DMS114 treated with DMSO at 0.1 percent for 48 hours (cell line): Measurements from ENCODE around the gene UCKL1.
"Not testable (repeated sequence)": the region's sequence is repeated elsewhere in the genome, so short reads cannot be mapped to it uniquely, and the experiment has no call there.

Experiments used
- DNase-seq: peaks from one replicate; lab custom pipeline; 2025; ENCODE audit not compliant: unreplicated experiment; lab: John Stamatoyannopoulos, UW

Gene UCKL1

GRCh38 chr20:63972312-63973159 lies 16.3 kb upstream of the UCKL1 start:
- DNase-seq, result no peak

GRCh38 chr20:63971960-63972311 lies 15.7 kb upstream of the UCKL1 start:
- DNase-seq, result not testable (repeated sequence)

- no peak for DNase-seq
Observed at GRCh38 chr20:63970714-63971431, 14.7 kb upstream of the UCKL1 start.

- DNase-seq, result peak; percentile 15
Observed at GRCh38 chr20:63969838-63970713, 13.9 kb upstream of the UCKL1 start, which contains the start of gene ZNF512B. ZNF512B (minus strand) TSS chr20:63969930; CDS start chr20:63967950, 1,980 bp downstream.

GRCh38 chr20:63968928-63969760 lies 12.9 kb upstream of the UCKL1 start:
- no peak for DNase-seq

- DNase-seq, result no peak
Observed at GRCh38 chr20:63968136-63968927, 12.1 kb upstream of the UCKL1 start.

GRCh38 chr20:63967330-63968135 lies 11.3 kb upstream of the UCKL1 start:
- DNase-seq, result no peak

GRCh38 chr20:63966944-63967322 lies 10.7 kb upstream of the UCKL1 start:
- DNase-seq, result no peak

GRCh38 chr20:63966172-63966943 lies 10.1 kb upstream of the UCKL1 start:
- no peak for DNase-seq

- DNase-seq, result no peak
Observed at GRCh38 chr20:63964412-63964811, 8.2 kb upstream of the UCKL1 start.

- DNase-seq, result no peak
Observed at GRCh38 chr20:63963784-63964301, 7.6 kb upstream of the UCKL1 start.

- no peak for DNase-seq
Observed at GRCh38 chr20:63963348-63963741, 7.1 kb upstream of the UCKL1 start.

- no peak for DNase-seq
Observed at GRCh38 chr20:63962426-63963347, 6.5 kb upstream of the UCKL1 start.

GRCh38 chr20:63961664-63962425 lies 5.6 kb upstream of the UCKL1 start:
- DNase-seq, result no peak

- DNase-seq, result not testable (repeated sequence)
Observed at GRCh38 chr20:63960654-63961621, 4.7 kb upstream of the UCKL1 start.
